RKO (cell line): Measurements from ENCODE around the gene KATNAL2.
A peak's percentile ranks its signal among the peaks of the same experiment; 100 is the strongest.

ENCODE experiments used
- DNase-seq: peaks from one replicate; pipeline ENCODE4 v3.0.0-alpha.2; 2016; ENCODE audit warnings: low spot score

Gene KATNAL2

DNA sequence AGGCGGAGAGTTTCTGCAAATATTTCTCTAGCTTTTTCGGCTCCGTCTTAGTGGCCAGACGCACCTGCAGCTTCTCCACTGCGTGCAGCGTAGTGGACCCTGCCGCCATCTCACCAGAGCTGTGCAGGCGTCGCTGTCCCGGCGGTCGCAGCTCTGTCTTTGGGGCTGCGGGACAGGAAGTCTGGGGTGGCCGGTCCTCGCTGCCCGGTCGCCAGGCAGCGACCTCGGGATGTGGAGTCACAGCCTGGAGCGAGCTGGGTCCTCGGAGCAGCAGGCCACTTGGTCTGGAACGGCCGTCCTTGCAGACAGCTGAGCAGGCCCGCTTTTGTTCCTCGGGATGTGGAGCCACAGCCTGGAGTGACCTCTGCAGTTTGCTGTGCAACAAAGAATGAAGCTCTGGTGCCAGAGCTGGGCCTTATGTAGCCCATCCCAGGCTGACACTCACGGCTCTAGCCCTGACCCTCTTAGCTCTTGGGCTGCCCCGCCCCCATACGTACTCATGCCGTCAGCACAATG is 117.8 kb downstream of the KATNAL2 start, which contains the start of gene ELOA2:
ELOA2 (minus strand) TSS at position 466 of the 516 bp plus-strand sequence; CDS start at position 109, 357 bp downstream.
- DNase-seq, result no peak

DNA sequence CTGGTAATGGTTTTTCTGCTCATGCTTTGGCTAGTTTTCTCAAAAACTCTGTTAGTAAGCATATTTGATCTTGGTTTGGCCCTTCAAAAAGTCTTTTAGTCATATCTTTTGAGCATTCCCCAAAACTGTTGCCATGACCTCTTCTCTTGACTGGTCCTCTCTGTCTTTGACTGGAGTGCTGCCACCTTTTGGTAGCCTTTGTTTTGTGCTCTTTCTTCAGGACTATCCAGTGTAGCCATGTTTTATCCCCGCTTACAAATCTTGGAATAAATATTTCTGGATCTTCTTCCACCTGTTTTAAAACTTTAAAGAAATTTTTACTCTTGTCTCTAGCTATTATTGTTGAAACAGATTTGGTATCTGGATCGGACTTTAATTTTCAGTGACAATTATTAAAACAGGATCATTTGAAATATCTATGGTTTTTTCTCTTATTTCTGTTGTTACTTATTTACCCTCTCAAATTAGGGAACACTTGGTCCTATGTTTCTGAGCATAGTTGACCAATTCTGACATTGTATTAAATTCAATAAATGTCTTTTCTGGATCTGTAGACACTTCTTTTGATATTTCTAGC is 119.0 kb downstream of the KATNAL2 start:
- DNase-seq, result peak; percentile 48

DNA sequence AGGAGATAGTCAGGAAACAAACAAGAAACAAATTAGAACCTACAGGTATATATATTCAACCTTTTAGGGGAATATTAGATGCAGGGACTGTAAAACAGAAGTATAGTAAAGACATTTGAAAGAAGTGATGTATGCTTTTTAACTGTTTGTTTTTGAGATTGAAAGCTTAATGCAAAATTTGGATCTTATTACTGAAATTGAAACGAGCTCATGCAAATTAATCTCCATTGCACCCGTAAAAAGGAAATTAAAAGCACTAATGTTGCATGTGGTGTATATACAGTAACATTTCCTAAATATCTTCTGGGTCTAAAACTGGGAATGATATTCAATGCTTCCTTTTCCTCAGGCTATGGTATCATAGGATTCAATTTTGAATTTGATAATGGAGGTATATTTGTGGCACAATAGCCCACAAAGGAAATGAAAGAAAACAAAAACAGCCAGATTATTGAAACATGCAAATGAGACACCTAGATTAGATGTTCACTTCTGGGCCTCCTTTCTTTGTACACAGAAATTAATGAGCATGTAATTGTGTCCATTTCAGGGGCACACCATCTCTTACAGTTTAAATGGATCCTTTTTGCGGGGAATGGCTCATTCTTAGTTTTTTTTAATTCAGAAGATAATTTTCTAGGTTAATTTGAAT is 119.7 kb downstream of the KATNAL2 start:
- DNase-seq, result no peak

DNA sequence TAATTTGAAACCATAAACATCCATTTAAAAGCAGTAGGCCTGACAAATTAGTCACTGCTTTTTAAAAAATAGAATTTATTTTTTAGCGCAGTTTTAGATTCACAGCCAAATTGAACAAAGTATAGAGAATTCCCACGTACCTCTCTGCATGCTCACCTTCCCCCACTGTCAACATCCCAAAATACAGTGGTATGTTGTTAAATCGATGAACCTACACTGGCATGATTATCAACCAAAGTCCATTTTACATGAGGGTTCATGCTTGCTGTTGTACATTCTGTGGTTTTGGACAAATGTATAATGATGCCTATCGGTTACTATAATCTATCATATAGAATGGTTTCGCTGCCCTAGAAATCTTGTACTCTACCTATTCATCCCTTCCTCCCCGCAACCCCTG is 123.6 kb downstream of the KATNAL2 start:
- no peak for DNase-seq

DNA sequence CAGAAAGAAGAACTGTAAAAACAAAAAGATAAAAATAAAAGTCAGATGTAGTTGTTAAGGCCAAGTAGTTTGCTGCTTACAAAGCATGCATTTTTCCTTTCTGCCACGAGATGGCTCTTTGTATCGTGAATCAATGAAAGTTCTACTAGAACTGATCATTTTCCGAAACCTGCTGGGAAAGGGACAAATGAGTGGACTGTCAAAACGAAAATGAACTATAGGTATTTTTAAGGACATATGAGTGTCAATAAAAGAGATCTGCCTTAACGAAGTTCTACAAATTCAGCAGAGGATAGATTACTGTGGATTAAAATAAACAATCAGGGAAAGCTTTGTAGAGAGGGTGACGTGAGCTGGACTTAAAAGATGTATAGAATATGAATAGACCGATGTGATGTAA is 133.1 kb downstream of the KATNAL2 start:
- DNase-seq, result peak; percentile 63

DNA sequence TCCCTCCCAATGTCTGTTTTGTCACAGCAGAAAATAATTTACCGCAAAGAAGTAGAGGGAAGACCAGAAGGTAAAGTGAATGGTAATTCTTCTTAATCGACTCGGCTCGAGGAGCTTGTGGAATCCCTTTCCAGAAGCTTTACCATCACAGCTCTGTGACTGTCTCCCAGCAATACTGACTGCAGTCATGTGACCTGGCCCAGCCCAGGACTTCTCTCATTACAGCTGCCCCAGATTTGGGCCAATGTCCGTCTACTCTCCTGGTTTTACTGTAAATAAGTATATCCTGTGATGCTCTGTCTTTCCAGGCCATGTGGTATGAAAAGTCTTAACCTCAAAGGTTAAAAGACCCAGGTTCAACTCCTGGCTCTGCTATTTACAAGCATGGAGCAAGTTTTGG is 137.0 kb downstream of the KATNAL2 start:
- DNase-seq, result no peak

DNA sequence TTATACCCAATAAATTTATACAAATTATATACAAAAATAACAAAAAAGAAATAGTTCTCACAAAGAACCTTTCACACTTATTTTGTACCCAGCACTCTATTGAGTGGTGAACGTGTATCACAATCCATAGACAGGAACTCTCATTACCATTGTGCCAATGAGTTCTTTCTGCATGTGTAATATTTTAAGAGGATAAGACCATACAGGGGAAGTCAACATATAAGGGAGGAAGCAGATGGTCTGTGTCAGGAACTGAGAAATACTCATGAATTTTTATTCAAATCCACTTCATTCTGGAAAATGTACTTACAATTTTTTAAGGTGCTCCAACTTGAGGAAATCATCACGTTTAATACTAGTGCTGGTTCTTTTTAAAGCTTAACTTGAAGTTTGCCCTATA is 145.1 kb downstream of the KATNAL2 start:
- DNase-seq, result no peak

DNA sequence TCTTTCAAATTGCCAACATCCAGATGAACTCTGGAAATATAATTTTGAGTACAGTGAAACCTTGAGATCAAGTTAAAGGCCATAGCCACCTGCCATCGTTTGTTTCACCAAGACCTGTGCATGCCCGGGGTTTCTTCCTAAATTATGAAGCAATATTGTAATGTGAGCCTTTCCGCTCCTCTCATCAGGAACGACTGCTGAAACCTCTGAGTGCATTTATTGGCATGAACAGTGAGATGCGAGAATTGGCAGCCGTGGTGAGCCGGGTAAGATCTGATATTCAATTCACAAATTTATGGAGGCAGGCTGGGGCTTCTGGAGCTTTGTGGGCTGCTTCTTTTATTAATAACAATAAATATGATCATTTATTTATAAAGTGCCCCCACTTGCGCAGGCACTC is 145.7 kb downstream of the KATNAL2 start:
- DNase-seq, result no peak

DNA sequence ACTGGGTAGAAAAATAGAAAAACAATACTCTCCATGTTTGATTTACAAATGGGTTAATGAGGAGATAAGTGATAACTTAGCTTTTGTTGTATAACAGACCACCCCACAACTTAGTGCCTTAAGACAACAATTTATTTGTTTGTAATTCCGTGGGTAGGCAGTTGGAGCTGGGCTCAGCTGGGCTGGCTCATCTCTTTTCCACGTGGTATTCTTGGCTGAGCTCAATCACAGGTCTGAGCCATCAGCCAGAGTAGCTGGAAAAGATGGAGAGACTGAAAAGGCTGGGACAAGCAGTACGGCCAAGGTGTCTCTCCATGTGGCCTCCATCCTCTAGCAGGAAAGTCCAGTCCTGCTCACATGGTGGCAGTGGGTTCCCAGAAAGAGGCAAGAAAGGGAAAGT is 150.2 kb downstream of the KATNAL2 start:
- no peak for DNase-seq

DNA sequence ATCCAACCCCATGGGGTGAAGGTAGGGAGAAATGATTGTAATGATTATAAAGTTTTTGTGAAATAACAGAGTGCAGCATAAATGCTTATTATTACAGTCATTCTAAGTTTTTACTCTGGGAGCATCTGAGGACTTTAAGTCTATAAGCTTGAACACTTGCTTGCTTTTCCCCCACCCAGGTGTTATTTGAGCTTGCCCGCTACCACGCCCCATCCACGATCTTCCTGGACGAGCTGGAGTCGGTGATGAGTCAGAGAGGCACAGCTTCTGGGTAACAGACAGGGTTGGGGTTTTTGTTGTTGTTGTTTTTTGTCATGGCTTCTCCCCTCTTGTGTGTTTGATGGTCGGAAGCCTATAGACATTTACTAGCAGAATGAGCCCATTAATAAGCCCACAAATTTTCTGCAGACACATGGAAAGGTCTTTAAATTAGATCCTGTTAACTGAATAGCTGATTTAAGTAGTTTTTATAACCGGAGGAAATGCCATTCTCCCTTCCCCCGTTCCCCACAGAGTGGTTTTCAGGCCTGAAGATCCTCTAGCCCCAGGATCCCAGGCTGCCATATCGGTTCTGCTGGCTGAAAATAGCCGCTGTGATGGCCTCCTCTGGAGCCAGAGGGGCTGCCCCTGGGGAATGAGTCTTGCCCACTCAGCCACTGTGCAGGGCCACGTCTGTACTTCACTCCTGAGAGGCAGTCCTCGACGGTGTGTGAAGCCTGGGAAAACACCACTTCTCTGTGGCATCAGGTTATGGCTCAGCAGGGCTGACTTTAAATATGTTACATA is 157.9 kb downstream of the KATNAL2 start:
- no peak for DNase-seq

DNA sequence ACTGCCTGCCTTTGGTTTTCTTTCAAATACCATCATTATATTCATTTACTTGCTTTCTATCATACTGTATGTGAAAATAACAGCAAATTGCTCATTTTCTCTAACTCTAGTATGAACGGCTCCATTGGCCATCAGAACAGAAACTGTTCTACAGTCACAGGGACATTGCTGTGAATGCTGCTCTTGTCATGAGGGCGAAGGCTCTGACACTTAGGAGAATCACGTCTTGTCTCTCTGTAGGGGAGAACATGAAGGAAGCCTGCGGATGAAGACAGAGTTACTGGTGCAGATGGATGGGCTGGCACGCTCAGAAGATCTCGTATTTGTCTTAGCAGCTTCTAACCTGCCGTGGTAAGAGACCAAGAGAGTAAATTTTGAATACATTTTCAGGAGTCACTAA is 159.7 kb downstream of the KATNAL2 start:
- no peak for DNase-seq

DNA sequence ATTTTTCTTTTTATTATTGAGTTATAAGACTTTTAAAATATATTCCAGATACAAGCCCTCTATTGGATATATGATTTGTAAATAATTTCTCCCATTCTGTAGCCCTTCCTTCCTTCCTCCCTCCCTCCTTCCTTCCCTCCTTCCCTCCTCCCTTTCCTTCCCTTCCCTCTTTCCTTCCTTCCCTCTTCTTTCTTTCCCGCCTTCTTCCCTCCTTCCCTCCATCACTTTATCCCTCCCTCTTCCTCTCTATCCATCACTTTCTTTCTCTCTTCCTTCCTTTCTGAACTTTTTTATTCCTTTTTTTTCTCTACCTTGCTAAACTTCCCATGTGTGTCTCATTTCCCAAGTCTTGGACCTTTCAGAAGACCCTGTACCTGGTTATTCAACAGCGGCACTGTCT is 163.5 kb downstream of the KATNAL2 start:
- no peak for DNase-seq

DNA sequence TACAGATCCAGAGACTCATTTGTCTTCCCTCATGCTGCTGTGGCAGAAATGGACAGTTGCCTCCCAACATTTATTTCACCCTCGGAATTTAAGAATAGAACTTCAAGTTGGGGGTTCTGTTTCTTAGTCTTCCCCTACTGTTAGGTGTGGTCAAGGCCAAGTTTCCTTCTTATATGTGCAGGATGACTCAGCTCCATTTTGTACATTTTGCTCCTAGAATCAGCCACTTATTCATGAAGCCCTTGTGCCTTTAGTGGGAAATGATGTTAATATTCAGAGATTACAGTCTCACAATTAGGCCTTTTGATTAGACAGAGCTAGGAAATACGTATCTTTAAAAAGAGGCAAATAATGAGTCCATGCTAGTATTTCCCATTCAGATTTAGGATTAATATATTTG is 164.2 kb downstream of the KATNAL2 start:
- no peak for DNase-seq

DNA sequence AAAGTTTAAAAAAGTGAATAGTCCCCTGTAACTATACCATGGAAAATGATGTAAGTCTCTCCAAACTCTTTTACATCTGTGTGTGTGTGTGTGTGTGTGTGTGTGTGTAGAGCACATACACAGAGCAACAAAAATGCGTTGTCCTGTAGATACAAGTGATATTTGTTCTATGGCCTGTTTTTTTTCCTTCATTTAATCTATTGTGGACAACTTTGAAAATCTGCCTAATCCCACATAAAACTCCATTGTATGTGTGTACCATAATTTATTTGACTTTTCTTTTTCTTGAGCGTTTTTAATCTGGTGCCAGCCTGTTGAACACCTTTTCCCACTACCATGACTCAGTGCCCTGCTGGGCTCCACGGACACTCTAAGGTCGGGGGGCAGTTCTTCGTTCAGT is 170.3 kb downstream of the KATNAL2 start:
- no peak for DNase-seq

DNA sequence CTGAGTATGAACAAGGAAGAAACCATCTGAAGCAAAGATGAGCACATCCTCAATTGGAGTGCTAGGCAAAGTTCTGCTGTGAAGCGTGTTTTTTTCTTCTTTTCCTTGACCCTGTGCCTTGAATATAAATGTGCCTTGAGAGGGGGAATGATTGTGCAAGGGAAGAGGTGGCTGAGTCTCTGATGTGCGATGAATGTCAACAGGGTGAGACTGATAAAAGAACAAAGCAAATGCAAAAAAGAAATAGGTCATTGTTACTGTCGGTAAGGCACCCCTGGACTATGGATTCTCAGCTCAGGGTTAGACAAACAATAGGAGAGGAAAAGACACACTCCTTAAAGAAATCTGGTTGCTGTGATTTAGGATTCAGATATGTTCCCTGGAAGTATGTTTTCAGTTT is 178.4 kb downstream of the KATNAL2 start:
- no peak for DNase-seq

DNA sequence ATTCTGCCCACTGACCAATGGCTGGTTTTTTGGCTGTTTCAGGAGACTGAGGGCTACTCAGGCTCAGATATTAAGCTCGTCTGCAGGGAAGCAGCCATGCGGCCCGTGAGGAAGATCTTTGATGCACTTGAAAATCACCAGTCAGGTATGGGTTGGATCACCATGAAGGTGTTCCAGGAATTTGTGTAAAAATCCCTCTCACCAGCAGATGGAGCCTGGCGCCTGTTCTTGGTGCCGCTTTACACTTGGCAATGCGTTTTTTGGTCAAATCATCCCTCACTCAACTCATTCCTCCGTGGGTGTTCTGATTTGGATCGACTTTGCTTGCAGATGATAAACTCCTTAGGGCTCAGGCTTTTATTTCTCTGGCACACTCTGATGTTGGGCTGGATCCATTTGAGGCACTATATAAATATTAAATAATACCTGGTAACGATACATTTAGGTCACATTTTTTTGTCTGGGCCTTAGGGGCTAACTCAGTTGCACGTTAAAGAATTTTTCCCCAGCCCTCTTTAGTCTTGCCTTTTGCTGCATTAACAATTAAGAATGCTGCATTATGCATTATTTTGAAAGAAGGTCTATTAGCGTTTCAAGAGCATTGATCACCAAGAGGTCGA is 182.9 kb downstream of the KATNAL2 start:
- DNase-seq, result peak; percentile 55

DNA sequence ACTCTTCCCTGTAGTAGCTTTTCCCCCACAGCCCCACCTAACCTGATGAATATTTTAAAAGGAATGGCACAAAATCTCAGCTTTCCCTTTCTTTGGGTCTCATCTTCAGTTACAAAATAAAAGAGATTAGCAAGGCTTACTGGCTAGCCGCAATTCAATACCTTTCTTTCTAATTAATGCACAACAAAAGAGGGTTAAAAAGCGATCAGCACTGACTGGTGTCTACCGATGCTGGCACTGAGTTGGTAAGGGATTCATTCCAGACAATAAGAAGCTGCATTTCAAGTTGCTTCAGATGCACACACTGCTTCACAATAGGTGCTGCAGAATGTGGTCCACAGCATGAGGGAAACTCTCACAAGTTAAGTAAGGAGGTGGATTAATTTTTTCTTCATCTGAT is 191.0 kb downstream of the KATNAL2 start:
- DNase-seq, result no peak

DNA sequence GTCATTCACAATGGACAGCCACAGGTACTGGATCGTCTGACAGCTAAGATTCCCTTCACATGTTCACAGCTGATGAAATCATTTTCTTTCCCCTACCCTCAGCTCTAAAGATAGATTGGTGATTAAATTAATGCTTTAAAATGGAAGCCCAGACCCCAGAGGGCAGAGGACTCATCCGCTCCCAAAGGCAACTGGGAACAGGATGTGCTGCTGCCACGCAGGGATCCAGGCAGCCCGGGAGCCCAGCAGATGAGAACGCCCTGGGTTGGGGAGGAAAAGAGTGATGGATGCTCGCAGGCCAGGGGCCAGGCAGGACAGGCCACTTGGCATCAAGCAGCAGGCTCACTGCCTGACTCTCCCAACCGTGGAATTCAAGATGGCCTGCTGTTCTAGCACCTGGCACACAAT is 191.6 kb downstream of the KATNAL2 start:
- no peak for DNase-seq

DNA sequence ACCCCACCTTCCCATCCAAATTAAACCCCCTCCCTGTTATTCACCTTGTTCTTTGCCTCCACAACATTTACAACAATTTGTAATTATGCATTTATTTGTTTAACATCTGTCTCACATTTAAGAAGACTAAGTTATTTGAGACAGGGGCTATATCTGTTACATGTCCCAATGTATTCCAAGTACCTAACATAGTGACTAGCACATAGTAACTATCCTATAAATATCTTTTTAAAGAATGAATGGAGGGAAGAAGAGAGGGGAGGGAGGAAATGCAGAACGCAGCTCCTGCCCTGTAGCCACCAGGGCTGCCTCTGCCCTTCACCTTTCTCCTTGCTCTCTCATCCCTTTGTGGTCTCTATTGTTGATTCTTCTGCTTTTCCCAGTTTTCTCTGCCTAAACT is 192.3 kb downstream of the KATNAL2 start:
- DNase-seq, result no peak

DNA sequence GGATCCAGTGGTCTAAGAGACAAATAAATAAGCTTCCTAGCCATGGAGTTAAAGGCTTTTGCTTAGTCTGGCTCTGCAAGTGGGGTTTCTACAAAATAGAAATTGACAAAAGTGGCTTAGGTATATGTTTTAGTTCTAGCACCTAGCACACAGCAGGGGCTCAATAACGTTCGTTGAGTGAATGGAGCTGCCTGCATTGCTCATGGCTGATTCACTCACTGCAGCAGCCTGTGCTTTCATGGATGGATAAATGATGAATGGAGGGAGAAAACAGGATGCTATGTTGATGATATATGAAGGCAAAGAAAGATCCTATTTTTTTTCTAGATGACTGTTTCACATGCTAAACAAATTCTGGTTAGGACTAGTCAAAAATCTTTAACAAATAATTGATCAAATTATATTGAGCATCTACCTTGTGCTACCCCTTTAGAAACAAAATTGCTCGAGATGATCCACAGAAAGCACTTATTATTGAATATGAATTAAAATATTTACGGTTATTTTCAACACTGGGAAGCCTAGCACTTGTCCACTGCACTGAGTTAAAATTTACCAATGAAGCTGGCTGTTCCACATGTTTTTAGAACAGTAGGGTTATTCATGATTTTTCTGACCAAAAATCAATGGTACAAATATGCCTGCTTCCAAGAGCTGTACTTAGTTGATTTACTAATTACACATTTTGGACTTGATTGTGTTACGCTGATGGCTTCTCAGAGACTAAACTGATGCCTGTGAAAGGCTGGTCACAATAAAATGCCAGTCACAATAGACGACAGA is 193.3 kb downstream of the KATNAL2 start:
- DNase-seq, result no peak

DNA sequence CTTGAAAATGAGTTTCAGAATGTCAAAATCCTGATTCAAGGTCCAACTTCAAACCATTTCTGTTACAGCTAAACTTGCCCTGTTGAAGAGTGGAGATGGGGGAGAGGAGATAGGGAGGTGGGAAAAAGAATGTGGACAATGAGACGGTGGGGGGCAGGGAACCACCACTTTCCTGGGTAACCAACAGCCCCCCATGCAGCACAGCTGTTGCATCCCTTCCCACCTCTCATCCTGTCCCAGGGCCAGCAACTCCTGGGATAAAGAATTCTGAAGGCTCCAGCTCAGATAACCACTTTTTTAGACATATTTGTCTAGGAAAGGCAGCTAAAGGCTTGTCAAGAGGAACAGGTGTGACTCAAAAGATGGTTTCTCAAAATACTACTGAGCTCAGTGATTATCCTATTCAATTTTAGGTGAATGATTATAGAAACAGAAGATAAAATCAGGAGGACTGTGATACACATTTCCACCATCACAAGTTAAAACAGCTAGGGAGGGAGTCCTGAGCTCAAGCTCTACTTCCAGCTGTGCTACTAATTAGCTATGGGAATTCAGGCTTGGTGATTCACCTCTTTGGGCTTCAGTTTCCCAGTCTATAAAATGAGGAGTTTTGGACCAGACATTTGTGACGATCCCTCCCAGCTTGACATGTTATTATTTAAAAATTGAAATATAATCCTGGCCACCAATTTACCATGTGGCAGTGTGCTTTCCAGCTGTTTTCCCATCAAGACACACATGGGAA is 196.6 kb downstream of the KATNAL2 start:
- no peak for DNase-seq
